ENCODE results near the gene CAMKMT.

CAMKMT gene

DNA sequence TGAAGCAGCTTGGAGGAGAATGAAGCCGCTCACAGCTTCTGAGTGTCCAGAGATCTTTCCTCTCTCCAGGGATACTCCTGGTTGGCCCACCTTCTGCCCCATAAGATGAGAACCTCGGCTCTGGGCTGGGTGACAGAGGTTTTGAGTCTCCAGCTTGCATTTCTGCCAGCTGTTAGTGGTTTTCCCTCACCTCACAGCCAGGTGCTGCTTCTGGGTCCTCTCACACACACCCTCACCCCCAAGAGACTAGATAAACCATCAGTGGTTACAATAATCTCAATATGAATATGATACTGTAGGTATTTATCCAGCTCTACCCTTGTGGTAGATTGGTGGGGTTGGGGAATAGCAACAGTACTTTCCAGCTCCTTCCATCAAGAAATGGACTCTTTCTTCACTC lies 418.0 kb downstream of the CAMKMT start:
- no peak overlapping the region for H3K4me3 ChIP-seq (replicated peaks; ENCODE audit: low read depth, low read length)
- no peak for DNase-seq (ENCODE audit: extremely low read depth, low read depth)
- TF ChIP-seq, protein P1, sequence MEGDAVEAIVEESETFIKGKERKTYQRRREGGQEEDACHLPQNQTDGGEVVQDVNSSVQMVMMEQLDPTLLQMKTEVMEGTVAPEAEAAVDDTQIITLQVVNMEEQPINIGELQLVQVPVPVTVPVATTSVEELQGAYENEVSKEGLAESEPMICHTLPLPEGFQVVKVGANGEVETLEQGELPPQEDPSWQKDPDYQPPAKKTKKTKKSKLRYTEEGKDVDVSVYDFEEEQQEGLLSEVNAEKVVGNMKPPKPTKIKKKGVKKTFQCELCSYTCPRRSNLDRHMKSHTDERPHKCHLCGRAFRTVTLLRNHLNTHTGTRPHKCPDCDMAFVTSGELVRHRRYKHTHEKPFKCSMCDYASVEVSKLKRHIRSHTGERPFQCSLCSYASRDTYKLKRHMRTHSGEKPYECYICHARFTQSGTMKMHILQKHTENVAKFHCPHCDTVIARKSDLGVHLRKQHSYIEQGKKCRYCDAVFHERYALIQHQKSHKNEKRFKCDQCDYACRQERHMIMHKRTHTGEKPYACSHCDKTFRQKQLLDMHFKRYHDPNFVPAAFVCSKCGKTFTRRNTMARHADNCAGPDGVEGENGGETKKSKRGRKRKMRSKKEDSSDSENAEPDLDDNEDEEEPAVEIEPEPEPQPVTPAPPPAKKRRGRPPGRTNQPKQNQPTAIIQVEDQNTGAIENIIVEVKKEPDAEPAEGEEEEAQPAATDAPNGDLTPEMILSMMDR (IDR thresholded peaks at IDR 0.05; ENCODE audit: low read depth, low read length, missing control alignments) = no peak

DNA sequence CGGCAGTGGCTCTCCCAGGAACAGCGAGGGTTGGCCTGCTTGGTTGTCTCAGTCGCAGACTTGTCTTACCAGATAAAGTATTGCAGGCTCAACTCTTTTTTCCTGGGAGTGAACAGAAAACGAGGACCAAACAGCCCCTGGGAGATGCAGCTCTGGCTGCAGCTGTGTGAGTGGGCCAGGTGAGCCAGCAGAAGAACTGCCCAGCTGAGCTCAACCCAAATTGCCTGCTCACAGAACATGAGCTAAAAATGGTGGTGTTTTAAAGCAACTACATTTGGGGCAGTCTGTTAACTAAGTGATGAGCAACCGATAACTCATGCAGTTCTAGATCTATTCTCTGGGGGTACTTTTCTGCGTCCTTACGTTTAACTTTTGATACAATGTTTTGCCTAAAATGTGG lies 418.7 kb downstream of the CAMKMT start:
- DNase-seq (ENCODE audit: extremely low read depth, low read depth) = no peak
- TF ChIP-seq, protein P1 (IDR thresholded peaks at IDR 0.05; ENCODE audit: low read depth, low read length, missing control alignments) = no peak
- no peak overlapping the region for H3K4me3 ChIP-seq (replicated peaks; ENCODE audit: low read depth, low read length)

DNA sequence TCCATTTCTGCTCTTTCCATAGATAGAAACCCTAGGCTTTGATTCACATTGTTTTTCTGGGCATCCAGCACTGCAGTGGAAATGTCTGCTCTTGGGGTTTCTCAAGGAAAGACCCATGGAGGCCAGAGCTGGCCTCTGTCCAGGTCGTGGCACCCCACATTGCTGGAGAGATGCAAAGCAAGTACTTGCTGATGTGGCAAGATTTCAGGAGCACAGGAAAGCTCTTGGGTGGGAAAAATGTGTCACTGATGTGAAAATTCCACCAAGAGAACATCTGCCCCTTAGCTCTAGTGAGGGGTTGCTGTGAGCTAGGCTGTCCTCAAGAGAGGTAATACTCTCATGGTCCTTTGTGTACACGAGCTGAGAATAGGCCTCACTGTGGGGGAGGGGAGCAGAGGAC lies 423.7 kb downstream of the CAMKMT start:
- no peak overlapping the region for H3K4me3 ChIP-seq (replicated peaks; ENCODE audit: low read depth, low read length)
- TF ChIP-seq, protein P1 (IDR thresholded peaks at IDR 0.05; ENCODE audit: low read depth, low read length, missing control alignments) = no peak
- DNase-seq (ENCODE audit: extremely low read depth, low read depth) = no peak

DNA sequence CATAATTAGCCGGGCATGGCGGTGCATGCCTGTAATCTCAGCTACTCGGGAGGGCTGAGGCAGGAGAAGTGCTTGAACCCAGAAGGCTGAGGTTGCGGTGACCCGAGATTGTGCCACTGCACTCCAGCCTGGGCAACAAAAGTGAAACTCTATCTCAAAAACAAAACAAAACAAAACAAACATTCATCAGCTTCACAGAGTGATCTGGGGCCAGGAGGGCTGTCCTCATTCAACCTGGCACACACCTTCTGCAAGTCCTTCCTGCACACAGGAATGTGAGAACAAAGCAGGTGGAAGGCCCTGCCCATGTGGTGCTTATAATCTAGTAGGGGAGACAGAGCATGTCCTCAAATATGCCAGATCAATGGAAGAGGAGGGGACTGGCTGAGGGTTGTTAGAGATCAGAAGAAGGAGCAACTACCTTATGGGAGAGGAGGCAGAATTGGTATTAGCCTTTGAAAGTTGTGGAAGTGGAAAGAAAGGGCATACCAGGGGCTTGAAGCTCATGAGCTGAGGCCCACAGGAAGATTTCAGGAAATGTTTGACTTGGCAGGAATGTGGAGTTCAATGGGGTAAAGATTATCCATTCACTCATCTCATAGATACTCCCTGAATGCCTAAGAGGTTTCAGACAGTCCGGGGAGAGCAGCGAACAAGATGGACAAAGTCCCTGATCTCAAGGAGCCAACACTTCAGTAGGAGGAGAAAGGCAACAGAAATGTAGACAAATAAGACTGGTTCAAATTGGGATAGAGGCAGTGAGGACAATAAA lies 424.5 kb downstream of the CAMKMT start:
- no peak for DNase-seq (ENCODE audit: extremely low read depth, low read depth)
- H3K4me3 ChIP-seq (replicated peaks; ENCODE audit: low read depth, low read length) = no peak overlapping the region
- TF ChIP-seq, protein P1 (IDR thresholded peaks at IDR 0.05; ENCODE audit: low read depth, low read length, missing control alignments) = no peak

DNA sequence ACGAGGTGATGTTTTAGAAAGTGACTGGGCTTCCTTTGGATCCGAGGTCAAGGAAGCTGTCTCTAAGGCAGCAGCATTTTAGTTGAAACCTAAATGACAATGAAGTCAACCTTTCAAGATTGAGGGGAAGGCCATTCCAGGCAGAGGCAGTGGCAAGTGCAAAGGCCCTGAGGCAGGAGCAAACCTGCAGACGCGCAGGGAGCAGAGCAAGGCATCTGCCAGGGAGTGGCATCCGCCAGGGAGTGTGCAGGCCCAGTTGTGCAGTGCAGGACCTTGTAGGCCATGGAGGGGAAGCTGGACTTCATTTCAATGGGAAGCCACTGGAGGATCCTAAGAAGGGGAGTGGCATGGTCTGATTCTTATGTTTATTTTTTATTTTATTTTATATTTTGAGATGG lies 425.1 kb downstream of the CAMKMT start:
- DNase-seq (ENCODE audit: extremely low read depth, low read depth) = no peak
- H3K4me3 ChIP-seq (replicated peaks; ENCODE audit: low read depth, low read length) = no peak overlapping the region
- TF ChIP-seq, protein P1 (IDR thresholded peaks at IDR 0.05; ENCODE audit: low read depth, low read length, missing control alignments) = no peak

DNA sequence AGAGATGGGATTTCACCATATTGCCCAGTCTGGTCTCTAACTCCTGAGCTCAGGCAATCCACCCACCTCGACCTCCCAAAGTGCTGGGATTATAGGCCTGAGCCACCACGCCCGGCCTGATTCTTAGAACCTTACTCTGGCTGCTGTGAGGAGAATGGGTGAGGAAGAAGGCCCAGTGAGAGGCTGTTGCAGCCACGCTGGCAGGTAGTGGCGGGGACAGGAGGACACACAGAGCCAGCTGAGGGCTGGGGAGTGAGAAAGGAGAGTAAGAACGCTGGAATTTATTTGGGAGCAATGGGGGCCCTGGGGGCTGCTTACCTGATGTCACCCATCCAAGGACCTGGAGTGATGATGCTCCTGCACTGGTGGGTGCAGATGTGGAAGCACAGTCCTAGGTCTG lies 425.9 kb downstream of the CAMKMT start:
- H3K4me3 ChIP-seq (replicated peaks; ENCODE audit: low read depth, low read length) = no peak overlapping the region
- TF ChIP-seq, protein P1 (IDR thresholded peaks at IDR 0.05; ENCODE audit: low read depth, low read length, missing control alignments) = no peak
- DNase-seq (ENCODE audit: extremely low read depth, low read depth) = no peak

DNA sequence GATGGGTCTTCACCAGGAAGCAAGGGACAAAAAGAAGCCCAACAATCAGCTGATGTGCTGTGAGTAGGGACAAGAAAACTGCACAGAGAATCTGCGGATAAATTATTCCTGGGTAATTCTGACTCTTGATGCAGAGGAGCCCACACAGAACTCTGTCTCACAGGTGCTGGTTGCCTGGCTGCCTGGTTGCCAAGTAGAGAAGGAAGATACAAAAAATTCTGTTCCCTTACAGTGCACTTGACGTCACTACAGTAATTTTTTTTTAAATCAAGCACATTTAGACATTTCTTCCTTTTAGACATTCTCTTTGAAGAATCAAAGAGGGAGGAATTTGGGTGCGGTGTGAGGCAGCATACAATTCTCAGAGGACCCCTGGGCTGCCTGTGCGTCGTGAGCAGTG lies 427.7 kb downstream of the CAMKMT start:
- H3K4me3 ChIP-seq (replicated peaks; ENCODE audit: low read depth, low read length) = no peak overlapping the region
- no peak for DNase-seq (ENCODE audit: extremely low read depth, low read depth)
- TF ChIP-seq, protein P1 (IDR thresholded peaks at IDR 0.05; ENCODE audit: low read depth, low read length, missing control alignments) = no peak
